Kidney epithelial cell (primary cell): Measurements from ENCODE around the gene HSCB. TPM values are rescaled to one million over a fixed set of nuclear protein-coding genes. Genes with fewer than 3 reads are reported as not detected.
A peak's percentile ranks its signal among the peaks of the same experiment; 100 is the strongest.

ENCODE experiments used
- DNase-seq: peaks from one replicate; pipeline ENCODE4 v3.0.0-alpha.2; 2010; ENCODE audit warnings: low read depth
- H3K27me3 ChIP-seq: 2 replicates; pipeline ENCODE4 v1.6.0; 2011; ENCODE audit warnings: low read length; ENCODE audit not compliant: control insufficient read depth, insufficient read depth
- H3K36me3 ChIP-seq: 2 replicates; pipeline ENCODE4 v1.5.1; 2011; ENCODE audit warnings: low read length; ENCODE audit not compliant: control insufficient read depth, insufficient read depth
- H3K4me3 ChIP-seq: 2 replicates; pipeline ENCODE4 v1.5.1; 2011; ENCODE audit warnings: low read depth, mild to moderate bottlenecking, control low read depth, low read length
- CTCF ChIP-seq: IDR thresholded peaks from 2 replicates; pipeline ENCODE4 v1.5.1; 2011; ENCODE audit warnings: mild to moderate bottlenecking, moderate library complexity, low read length, control low read depth, inconsistent platforms; ENCODE audit not compliant: insufficient read depth, poor library complexity, severe bottlenecking
- total RNA-seq: library from RNA; depleted of rRNA; stranded (reverse); fragments of >200 nt; gene quantifications from 2 replicates; pipeline ENCODE4 v1.2.3, GENCODE V29; 2015

Gene HSCB
- total RNA-seq, 1 donor from 2014 or later, result 34.2 TPM

DNA sequence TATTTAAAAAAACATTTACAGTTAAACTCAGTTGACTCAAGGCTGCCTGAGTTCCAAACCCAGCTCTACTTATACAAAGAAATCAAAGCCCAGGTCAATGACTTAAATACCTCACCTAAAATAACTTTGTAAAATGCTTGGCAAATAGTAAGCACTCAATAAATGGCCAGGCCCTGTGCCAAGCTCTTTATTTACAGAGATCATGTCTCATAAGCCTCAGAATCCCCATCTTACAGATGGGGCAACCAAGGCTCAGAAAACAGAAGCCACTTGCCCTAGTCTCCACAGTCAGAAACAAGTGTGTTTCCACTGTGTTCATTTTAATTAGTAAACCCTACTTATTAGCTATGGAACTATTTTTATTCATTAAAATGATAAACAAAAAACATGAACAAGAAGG is 31.7 kb upstream of the HSCB start:
- no peak for DNase-seq
- no peaks in the 10 kb centered on the region for H3K36me3 ChIP-seq
- H3K4me3 ChIP-seq, result no peak overlapping the region
- no peak for TF ChIP-seq CTCF
- H3K27me3 ChIP-seq, result no peaks in the 10 kb centered on the region

DNA sequence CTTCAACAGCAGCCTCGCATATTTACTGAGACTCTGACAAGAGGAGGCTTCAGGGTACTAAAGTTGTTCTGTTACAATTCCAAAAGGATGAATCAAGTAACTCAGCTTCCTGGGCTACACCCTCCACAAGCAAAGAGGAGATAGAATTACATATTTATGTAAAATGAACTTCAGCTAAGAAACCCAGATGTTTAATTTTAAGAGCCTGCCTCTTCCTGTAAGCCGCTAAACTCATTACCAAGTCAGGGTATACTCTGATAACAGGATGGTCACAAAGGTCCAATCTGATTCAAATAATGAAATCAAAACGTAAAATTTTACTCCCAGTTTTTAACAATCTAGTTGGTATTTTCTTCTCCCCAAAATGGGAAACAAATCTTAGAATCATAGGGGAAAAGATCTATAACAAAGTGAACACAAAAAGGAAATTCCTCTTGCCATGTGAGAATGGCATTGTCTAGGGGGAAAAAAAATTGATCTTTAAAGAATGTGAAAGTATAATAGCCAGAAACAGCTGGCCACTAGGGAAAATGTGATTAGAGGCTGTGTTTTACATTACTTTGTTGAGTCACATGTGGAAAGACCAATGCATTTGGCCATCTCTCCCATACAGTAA is 31.2 kb upstream of the HSCB start:
- no peak for TF ChIP-seq CTCF
- Histone ChIP-seq H3K4me3 (no peak overlapping the region), H3K27me3 (no peaks in the 10 kb centered on the region), H3K36me3 (no peaks in the 10 kb centered on the region)
- DNase-seq, result no peak

DNA sequence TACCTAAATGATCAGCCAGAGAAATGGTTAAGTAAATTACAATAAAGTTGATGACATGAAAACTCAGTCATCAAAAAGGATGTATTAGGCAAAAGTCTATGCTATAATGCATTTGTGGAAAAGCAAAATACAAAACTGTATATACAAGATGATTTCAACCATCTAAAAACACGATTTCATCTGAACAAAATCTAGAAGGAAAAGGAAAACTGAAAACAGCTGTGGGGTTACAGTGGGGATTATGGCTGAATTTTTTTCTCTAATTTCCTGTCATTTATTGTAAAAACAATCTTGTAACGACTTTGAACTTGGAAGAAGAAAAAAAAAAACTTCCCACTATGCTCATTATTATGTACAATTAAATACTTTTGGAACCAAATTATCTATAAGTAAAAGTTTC is 30.5 kb upstream of the HSCB start:
- H3K27me3 ChIP-seq, result no peaks in the 10 kb centered on the region
- no peaks in the 10 kb centered on the region for H3K36me3 ChIP-seq
- TF ChIP-seq CTCF, result no peak
- no peak overlapping the region for H3K4me3 ChIP-seq
- no peak for DNase-seq

DNA sequence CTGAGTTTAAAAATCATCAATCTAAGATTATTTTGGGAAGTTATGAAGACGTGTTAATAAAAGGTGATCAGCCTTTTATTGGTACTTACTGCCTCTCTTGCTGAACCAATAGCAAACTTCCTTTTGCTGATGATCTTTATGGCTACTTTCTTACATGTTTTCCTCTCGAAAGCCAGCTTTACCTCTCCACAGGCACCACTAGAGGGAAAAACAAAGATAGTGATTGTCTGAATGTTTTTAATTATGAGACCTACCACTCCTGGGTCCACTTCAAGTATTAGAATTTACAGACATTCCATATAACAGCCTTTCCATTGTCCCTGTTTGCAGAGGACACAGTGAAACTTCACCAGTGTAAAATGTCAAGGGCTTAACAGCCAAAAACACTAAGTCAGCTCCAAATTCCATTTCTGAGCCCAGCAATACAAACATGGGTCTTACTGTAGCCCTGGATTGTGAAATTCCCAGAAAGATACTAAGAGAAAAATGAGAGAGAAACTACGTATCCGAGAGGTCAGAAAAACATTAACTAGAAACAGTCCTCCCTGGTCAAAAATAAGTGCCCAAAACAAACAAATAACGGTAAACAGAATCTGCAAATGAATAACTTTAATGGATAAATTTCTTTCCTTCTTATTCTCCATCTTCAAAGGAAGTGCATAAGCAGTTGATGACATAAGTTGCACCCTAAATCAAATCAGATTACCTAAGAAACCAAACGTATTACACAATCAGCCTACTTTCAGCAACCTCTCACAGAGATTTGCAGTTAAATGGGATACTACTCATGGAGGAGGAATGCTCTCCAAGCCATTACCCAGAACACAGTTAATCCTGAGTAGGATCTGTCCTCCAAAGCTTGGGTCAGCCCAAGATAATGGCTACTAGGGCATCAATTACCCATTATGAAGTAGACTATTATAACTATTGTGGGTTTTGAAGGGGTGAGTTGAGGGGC is 29.7 kb upstream of the HSCB start:
- no peak for TF ChIP-seq CTCF
- H3K27me3 ChIP-seq, result no peaks in the 10 kb centered on the region
- DNase-seq, result peak; percentile 89
- H3K36me3 ChIP-seq, result no peaks in the 10 kb centered on the region
- no peak overlapping the region for H3K4me3 ChIP-seq

GRCh38 chr22:28714043-28714628 is 27.7 kb upstream of the HSCB start:
- H3K4me3 ChIP-seq, result no peak overlapping the region
- H3K27me3 ChIP-seq, result no peaks in the 10 kb centered on the region
- no peak for TF ChIP-seq CTCF
- H3K36me3 ChIP-seq, result no peaks in the 10 kb centered on the region
- no peak for DNase-seq
